GM10248 (cell line): Measurements from ENCODE around the gene ARL17A.
"Not testable (repeated sequence)": the region's sequence is repeated elsewhere in the genome, so short reads cannot be mapped to it uniquely, and the experiment has no call there.

Experiments
- CTCF ChIA-PET: fragments of 300-600 bp; sonication (Branson Sonifier 250); formaldehyde crosslinking; extraction: SDS; loops from one replicate; lab custom pipeline; 2021; ENCODE audit warnings: antibody characterized with exemption; lab: Yijun Ruan, JAX
- POLR2A ChIA-PET: fragments of 350-650 bp; sonication (Branson Sonifier 250); formaldehyde crosslinking; extraction: SDS; loops from one replicate; lab custom pipeline; 2020; ENCODE audit warnings: antibody characterized with exemption; lab: Yijun Ruan, JAX
- DNase-seq: peaks from one replicate; pipeline ENCODE4 v3.0.0; 2012; ENCODE audit errors: extremely low spot score

Gene ARL17A

GRCh38 chr17:46579083-46580075, at the start of gene ARL17A:
TSS of gene ARL17A (minus strand) at chr17:46579691. CDS start at chr17:46576322, 3,369 bp downstream.
- CTCF ChIA-PET, POLR2A ChIA-PET, DNase-seq: not testable (repeated sequence)

- POLR2A ChIA-PET, result not testable (repeated sequence)
Observed at GRCh38 chr17:46628753-46629436, 49.4 kb upstream of the ARL17A start.

GRCh38 chr17:46627452-46627851, 48.0 kb upstream of the ARL17A start:
- POLR2A ChIA-PET, CTCF ChIA-PET, DNase-seq: not testable (repeated sequence)

More at GRCh38 chr17:46628753-46629436, 49.4 kb upstream of the ARL17A start:
- DNase-seq, CTCF ChIA-PET: not testable (repeated sequence)

- DNase-seq, CTCF ChIA-PET, POLR2A ChIA-PET: not testable (repeated sequence)
Observed at GRCh38 chr17:46624726-46625125, 45.2 kb upstream of the ARL17A start.

GRCh38 chr17:46623790-46624189, 44.3 kb upstream of the ARL17A start:
- DNase-seq, POLR2A ChIA-PET, CTCF ChIA-PET: not testable (repeated sequence)

- DNase-seq, POLR2A ChIA-PET, CTCF ChIA-PET: not testable (repeated sequence)
Observed at GRCh38 chr17:46618975-46619374, 39.5 kb upstream of the ARL17A start.

GRCh38 chr17:46617121-46617520, 37.6 kb upstream of the ARL17A start:
- CTCF ChIA-PET, DNase-seq, POLR2A ChIA-PET: not testable (repeated sequence)

- CTCF ChIA-PET, DNase-seq, POLR2A ChIA-PET: not testable (repeated sequence)
Observed at GRCh38 chr17:46613876-46614275, 34.4 kb upstream of the ARL17A start.

- CTCF ChIA-PET, POLR2A ChIA-PET, DNase-seq: not testable (repeated sequence)
Observed at GRCh38 chr17:46611304-46611703, 31.8 kb upstream of the ARL17A start.

DNA sequence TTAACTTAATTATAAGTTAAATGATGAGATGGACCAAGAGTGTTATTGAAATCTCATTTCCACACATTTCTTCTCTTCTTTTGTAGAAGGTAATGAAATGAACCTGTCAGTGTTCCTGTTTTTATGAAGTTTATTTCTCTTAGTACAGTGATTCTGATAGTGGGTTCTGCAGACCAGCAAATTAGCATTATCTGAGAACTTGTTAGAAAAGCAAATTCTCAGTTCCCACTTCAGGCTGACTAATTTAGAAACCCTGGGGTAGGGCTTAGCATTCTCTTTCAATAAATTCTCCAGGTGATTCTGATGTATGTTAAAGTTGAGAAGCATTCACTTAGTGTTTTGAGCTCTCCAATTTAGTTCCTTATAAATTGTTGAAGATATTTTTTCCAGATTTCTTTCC, 23.6 kb upstream of the ARL17A start:
- CTCF ChIA-PET, DNase-seq, POLR2A ChIA-PET: not testable (repeated sequence)

- POLR2A ChIA-PET, CTCF ChIA-PET, DNase-seq: not testable (repeated sequence)
Observed at GRCh38 chr17:46600767-46601166, 21.3 kb upstream of the ARL17A start.

DNA sequence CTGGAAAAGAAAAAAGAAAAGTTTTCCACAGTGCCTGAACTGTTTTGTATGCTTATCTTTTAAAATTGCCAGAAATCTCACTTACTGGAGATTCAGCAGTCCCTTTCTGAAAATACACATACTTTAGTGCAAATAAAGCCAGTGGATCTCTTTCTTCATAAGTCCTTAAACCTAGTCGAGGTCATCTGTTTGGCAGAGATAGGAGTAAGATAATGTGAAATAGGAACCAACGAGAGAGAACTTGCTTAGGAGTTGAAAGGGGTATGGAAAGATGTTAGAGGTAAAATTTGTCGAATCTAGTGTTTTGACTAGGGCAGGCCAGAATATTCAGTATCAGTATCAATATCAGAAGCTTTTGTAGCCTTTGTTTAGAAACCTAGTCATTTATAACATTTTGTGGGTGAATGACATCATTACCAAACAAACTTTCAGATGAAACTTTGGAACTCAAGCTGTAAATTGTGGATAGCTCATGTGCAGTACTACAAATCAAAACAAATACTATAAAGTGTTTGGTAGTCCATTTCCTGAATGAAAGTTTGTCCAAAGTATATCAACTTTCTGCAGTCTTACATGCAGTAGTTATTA, 18.9 kb upstream of the ARL17A start:
- POLR2A ChIA-PET, DNase-seq, CTCF ChIA-PET: not testable (repeated sequence)

DNA sequence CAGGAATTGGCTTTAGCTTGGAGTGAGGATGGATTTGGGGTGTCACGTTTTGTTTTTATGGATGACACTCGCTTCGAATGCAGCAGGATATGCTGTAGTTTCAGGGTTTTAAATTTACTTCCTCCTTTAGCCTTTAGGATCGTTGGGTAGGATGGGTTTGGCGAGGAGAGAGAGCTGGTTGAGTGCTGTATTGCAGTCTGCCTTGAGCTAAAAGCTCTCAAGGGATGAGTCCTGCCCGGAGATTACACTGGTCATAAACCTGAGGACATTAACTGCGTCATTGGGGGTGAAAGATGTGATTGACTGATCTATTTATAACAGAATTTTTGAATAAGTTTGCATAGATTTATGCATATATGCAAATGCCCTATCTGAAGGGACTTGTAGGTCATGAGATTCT, 11.8 kb upstream of the ARL17A start:
- CTCF ChIA-PET, DNase-seq, POLR2A ChIA-PET: not testable (repeated sequence)

DNA sequence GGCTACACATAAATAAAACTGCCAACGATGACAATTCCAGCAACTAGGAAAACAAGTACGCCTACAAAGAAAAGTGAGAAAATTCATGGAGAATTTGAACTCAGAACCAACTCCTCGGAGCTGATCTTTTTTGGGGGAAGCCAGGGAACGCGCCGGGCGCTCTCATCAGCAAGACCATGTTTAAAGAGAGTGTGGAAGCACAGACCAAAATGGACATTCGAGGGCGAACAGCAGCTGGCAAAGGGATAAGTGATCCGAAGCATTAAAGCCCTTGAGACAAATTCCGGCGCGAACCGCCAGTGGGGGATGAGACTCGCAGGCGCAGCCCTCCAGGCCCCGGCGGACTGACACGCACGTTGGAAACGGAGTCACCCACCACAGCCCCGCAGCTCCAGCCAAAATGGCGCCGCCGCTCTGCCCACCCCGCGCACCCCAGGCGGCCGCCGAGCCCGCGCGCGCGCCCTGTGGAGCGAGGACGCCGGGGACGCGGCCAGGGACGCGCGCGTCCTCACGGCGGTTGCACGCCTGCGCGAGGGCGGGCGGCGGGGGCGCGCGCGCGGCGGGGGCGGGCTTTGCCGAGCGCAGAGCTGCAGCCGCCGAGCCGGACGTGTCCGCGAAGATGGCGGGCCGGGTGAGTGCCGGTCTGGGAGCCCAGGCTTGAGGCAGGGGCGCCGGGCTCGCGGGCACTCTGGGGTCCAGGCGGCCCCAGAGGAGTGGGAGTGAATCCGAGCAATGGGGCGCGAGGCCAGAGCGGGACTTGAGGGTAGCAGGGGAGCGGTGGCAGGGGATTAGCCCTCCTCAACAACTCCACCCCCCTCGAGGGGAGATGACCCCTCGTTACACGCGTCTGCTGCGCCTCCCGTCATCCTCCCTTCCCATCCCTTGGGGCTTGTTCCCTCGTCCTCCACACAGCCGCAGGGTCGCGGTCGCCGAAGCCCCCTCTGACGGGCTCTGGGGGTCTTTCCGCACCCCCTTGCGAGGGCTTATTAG, 11.0 kb upstream of the ARL17A start, which contains the start of gene NSF:
Gene NSF (plus strand): TSS at position 513 of the 990 bp plus-strand sequence. CDS start 107 bp downstream, at position 620.
- POLR2A ChIA-PET, result not testable (repeated sequence)

GRCh38 chr17:46585444-46585843, 6.0 kb upstream of the ARL17A start:
- POLR2A ChIA-PET, DNase-seq, CTCF ChIA-PET: not testable (repeated sequence)

More for the DNA sequence above, 11.0 kb upstream of the ARL17A start, which contains the start of gene NSF:
- CTCF ChIA-PET, DNase-seq: not testable (repeated sequence)

DNA sequence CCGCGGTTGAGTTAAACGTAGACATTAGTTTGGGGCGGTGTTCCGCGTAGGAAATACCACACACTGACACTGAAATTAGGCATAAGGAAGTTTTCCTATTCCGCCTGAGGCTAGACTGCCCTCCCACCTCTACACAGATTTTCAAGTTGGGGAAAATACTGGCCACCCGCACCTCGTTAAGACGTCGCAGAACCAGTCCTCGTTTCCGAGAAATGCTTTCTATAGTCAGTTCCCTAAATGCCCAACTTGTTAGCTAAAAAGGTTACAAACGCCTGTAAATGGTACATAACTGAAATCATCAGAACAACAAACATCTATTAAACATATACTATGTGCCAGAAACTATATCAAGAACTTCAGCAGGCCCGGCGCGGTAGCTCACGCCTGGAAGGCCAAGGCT, 591 bp upstream of the ARL17A start:
- DNase-seq, POLR2A ChIA-PET, CTCF ChIA-PET: not testable (repeated sequence)

DNA sequence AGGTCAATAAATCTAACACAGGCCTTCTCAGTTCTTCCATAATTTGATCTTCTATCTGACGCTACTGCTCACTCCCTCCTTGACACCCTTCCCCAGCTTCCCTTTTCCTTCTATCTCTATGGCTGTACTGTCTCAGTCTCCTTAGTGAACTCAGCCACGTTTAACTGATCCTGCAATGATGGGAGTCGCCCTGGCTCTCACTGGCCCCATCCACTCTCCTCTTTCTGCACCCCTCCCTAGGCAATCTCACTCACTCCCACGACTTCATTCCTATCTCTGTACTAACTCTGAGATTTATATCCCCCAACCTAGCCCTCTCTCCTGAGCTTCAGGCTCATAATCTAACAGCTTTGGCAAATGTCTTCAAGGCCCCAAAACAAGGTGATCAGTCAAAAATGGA, 7.7 kb downstream of the ARL17A start:
- POLR2A ChIA-PET, CTCF ChIA-PET, DNase-seq: not testable (repeated sequence)
